GM13977 (cell line): ENCODE measurements around the gene COMMD1.

ENCODE experiments used
- DNase-seq: peaks from one replicate; pipeline ENCODE4 v3.0.0; 2012; ENCODE audit warnings: low spot score
- CTCF ChIP-seq: IDR thresholded peaks from 2 replicates; pipeline ENCODE4 v1.5.1; 2012; ENCODE audit warnings: mild to moderate bottlenecking, control low read depth; ENCODE audit not compliant: insufficient read depth; ENCODE audit errors: extremely low read depth, missing control alignments
- in situ Hi-C: fragments of 300-500 bp; cut with MboI; formaldehyde crosslinking; loops from one replicate; pipeline ENCODE4 v1.12.0; 2022; ENCODE audit warnings: low sequenced_read_pairs, low pct_unique_long_range_greater_than_20kb, mixed read lengths, inconsistent platforms; ENCODE audit not compliant: unreplicated experiment

Gene COMMD1

GRCh38 chr2:62045017-62045543 is 139.6 kb downstream of the COMMD1 start:
- in situ Hi-C loops = no loop called here
- no peak for DNase-seq
- TF ChIP-seq CTCF = no peak

DNA sequence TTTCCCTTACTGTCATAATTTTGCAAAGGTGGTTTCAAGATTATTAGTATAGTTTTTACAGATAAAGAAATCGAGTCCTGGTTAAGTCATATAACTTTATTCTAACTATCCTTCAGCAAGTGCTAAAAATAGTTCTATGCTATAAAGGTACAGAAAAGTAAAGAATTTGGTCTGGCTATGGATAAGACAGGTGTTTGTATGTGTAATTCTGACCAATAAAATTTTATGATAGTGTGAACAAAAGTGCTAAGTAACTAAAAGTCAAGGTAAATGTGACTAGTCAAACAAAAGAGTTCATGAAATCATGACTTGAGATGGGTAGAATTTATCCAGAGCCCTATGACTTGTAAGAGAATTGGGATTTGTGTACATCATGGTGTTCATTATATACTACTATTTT is 140.7 kb downstream of the COMMD1 start:
- no peak for TF ChIP-seq CTCF
- in situ Hi-C loops = no loop called here
- DNase-seq = no peak

GRCh38 chr2:62050456-62051045 is 145.1 kb downstream of the COMMD1 start:
- DNase-seq = no peak
- no peak for TF ChIP-seq CTCF
- in situ Hi-C loops = no loop called here

GRCh38 chr2:62054029-62054791 is 148.7 kb downstream of the COMMD1 start:
- no peak for TF ChIP-seq CTCF
- in situ Hi-C loops = no loop called here
- no peak for DNase-seq

GRCh38 chr2:62054916-62055450 is 149.5 kb downstream of the COMMD1 start:
- in situ Hi-C loops = no loop called here
- no peak for TF ChIP-seq CTCF
- no peak for DNase-seq

GRCh38 chr2:62055724-62056336 is 150.4 kb downstream of the COMMD1 start:
- in situ Hi-C loops = no loop called here
- no peak for TF ChIP-seq CTCF

More at GRCh38 chr2:62055724-62056336, 150.4 kb downstream of the COMMD1 start:
- DNase-seq = no peak
